ENCODE data around the gene PPP1R1A.
A peak's percentile ranks its signal among the peaks of the same experiment; 100 is the strongest.

Gene PPP1R1A

DNA sequence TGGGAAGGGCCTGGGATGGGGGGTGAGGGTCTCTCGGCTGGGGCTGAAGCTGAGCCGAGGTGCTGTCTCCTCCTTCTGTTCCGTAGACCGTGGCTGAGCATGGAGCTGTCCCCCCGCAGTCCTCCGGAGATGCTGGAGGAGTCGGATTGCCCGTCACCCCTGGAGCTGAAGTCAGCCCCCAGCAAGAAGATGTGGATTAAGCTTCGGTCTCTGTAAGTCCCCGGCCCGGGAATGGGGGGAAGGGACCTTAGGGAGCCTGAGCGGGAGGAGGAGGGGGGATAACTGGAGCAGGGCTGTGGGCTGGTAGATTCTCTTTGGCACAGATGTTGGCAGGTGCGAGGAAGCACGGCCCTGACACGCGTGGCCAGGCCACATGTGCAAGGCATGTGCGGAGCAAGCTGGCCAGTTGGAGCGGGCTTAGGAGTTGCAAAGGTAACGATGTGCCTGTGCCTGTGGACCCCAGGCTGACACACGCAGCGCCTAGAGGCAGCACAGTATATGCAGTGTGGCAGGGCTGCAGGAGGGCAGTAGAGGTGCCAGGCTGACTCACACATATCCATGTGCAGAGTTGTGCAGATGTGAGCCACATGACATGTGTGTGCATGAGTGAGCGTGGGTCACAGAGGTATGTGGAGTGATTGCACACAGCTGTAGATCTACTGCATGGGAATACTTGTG is 38.5 kb downstream of the PPP1R1A start:
- H3K27ac ChIP-seq (ENCODE audit: poor library complexity, severe bottlenecking): no peak overlapping the region
- TF ChIP-seq CTCF (IDR thresholded peaks at IDR 0.05; ENCODE audit: poor library complexity, severe bottlenecking): no peak
- DNase-seq (ENCODE audit: low spot score): no peak
- peaks cover 71% of the 10 kb centered on the region for H3K27me3 ChIP-seq (ENCODE audit: insufficient read depth, poor library complexity, severe bottlenecking)
- H3K36me3 ChIP-seq (ENCODE audit: low read depth): no peaks in the 10 kb centered on the region
- no peak overlapping the region for H3K4me3 ChIP-seq (ENCODE audit: severe bottlenecking)
- peak; percentile 64 for ATAC-seq (ENCODE audit: low read depth)
- H3K4me1 ChIP-seq (ENCODE audit: insufficient read depth, poor library complexity, severe bottlenecking): no peaks in the 10 kb centered on the region
- no peaks in the 10 kb centered on the region for H3K9me3 ChIP-seq (ENCODE audit: severe bottlenecking)

- no peak for TF ChIP-seq CTCF (IDR thresholded peaks at IDR 0.05; ENCODE audit: poor library complexity, severe bottlenecking)
- H3K4me3 ChIP-seq (ENCODE audit: severe bottlenecking): no peak overlapping the region
- H3K9me3 ChIP-seq (ENCODE audit: severe bottlenecking): no peaks in the 10 kb centered on the region
- peaks cover 75% of the 10 kb centered on the region for H3K27me3 ChIP-seq (ENCODE audit: insufficient read depth, poor library complexity, severe bottlenecking)
- ATAC-seq (ENCODE audit: low read depth) (no peak), DNase-seq (ENCODE audit: low spot score) (no peak)
- H3K4me1 ChIP-seq (ENCODE audit: insufficient read depth, poor library complexity, severe bottlenecking): no peaks in the 10 kb centered on the region
- H3K27ac ChIP-seq (ENCODE audit: poor library complexity, severe bottlenecking): no peak overlapping the region
- no peaks in the 10 kb centered on the region for H3K36me3 ChIP-seq (ENCODE audit: low read depth)
These were observed 41.9 kb downstream of the PPP1R1A start for GRCh38 chr12:54546511-54546910.

- Histone ChIP-seq H3K4me1 (ENCODE audit: insufficient read depth, poor library complexity, severe bottlenecking) (no peaks in the 10 kb centered on the region), H3K27me3 (ENCODE audit: insufficient read depth, poor library complexity, severe bottlenecking) (peaks cover 64% of the 10 kb centered on the region), H3K36me3 (ENCODE audit: low read depth) (no peaks in the 10 kb centered on the region), H3K9me3 (ENCODE audit: severe bottlenecking) (no peaks in the 10 kb centered on the region), H3K4me3 (ENCODE audit: severe bottlenecking) (no peak overlapping the region), H3K27ac (ENCODE audit: poor library complexity, severe bottlenecking) (no peak overlapping the region)
- ATAC-seq (ENCODE audit: low read depth): no peak
- no peak for DNase-seq (ENCODE audit: low spot score)
- TF ChIP-seq CTCF (IDR thresholded peaks at IDR 0.05; ENCODE audit: poor library complexity, severe bottlenecking): no peak
These were observed 43.7 kb downstream of the PPP1R1A start for GRCh38 chr12:54544743-54545142.

DNA sequence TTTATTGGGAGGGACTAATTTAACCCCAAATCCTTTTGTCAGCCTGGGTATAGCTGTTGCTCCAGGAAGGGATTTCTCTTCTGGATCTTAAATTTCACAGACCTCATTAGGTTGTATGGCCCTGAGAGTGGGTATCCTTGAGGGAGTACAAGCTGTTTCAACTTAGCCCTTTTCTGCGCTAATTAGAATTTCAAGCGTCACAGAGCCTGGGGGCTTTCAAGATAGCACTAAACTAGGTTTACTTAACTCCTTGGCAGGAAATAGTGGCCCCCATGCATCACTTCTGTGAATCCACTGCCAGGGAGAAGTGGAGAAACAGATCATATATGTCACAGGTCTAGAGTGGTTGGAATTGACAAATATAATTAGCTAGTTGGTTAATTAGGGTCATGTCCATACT is 44.9 kb downstream of the PPP1R1A start:
- H3K9me3 ChIP-seq (ENCODE audit: severe bottlenecking): no peaks in the 10 kb centered on the region
- ATAC-seq (ENCODE audit: low read depth) (no peak), DNase-seq (ENCODE audit: low spot score) (no peak)
- H3K36me3 ChIP-seq (ENCODE audit: low read depth): no peaks in the 10 kb centered on the region
- H3K27me3 ChIP-seq (ENCODE audit: insufficient read depth, poor library complexity, severe bottlenecking): peaks cover 52% of the 10 kb centered on the region
- TF ChIP-seq CTCF (IDR thresholded peaks at IDR 0.05; ENCODE audit: poor library complexity, severe bottlenecking): no peak
- no peaks in the 10 kb centered on the region for H3K4me1 ChIP-seq (ENCODE audit: insufficient read depth, poor library complexity, severe bottlenecking)
- no peak overlapping the region for H3K4me3 ChIP-seq (ENCODE audit: severe bottlenecking)
- H3K27ac ChIP-seq (ENCODE audit: poor library complexity, severe bottlenecking): no peak overlapping the region

- Histone ChIP-seq H3K4me1 (ENCODE audit: insufficient read depth, poor library complexity, severe bottlenecking) (no peaks in the 10 kb centered on the region), H3K27me3 (ENCODE audit: insufficient read depth, poor library complexity, severe bottlenecking) (peaks cover 38% of the 10 kb centered on the region), H3K4me3 (ENCODE audit: severe bottlenecking) (no peak overlapping the region), H3K9me3 (ENCODE audit: severe bottlenecking) (no peaks in the 10 kb centered on the region), H3K36me3 (ENCODE audit: low read depth) (no peaks in the 10 kb centered on the region), H3K27ac (ENCODE audit: poor library complexity, severe bottlenecking) (no peak overlapping the region)
- TF ChIP-seq CTCF (IDR thresholded peaks at IDR 0.05; ENCODE audit: poor library complexity, severe bottlenecking): no peak
- no peak for ATAC-seq (ENCODE audit: low read depth)
- no peak for DNase-seq (ENCODE audit: low spot score)
These were observed 46.6 kb downstream of the PPP1R1A start for GRCh38 chr12:54541751-54542290.

All from RWPE2 (cell line).